HG02840 (cell line): ENCODE data around the gene SLC14A1.

Source experiments
- ATAC-seq: cut with Tn5 transposase; IDR thresholded peaks from one replicate; pipeline ENCODE4 v1.9.1; 2021; ENCODE audit warnings: mild to moderate bottlenecking, moderate library complexity, moderate number of reproducible peaks; ENCODE audit not compliant: unreplicated experiment, low FRiP score

Gene SLC14A1

GRCh38 chr18:45723567-45724355 is at the start of gene SLC14A1:
TSS of gene SLC14A1 (plus strand) at chr18:45724181. CDS start at chr18:45730321, 6,140 bp downstream.
- ATAC-seq: no peak

- no peak for ATAC-seq
Measured at GRCh38 chr18:45677276-45677807, 46.6 kb upstream of the SLC14A1 start.

- no peak for ATAC-seq
Measured at GRCh38 chr18:45678441-45678840, 45.5 kb upstream of the SLC14A1 start.

- no peak for ATAC-seq
Measured at GRCh38 chr18:45678850-45679249, 45.1 kb upstream of the SLC14A1 start.

GRCh38 chr18:45680066-45680690 is 43.8 kb upstream of the SLC14A1 start:
- ATAC-seq: no peak

GRCh38 chr18:45682181-45682580 is 41.8 kb upstream of the SLC14A1 start:
- ATAC-seq: no peak

- no peak for ATAC-seq
Measured at GRCh38 chr18:45684341-45685115, 39.5 kb upstream of the SLC14A1 start.

- ATAC-seq: peak; percentile 80
Measured at GRCh38 chr18:45686891-45687611, 36.9 kb upstream of the SLC14A1 start.

- peak; percentile 33 for ATAC-seq
Measured at GRCh38 chr18:45687621-45688020, 36.4 kb upstream of the SLC14A1 start.

- ATAC-seq: no peak
Measured at GRCh38 chr18:45688113-45688512, 35.9 kb upstream of the SLC14A1 start.

GRCh38 chr18:45688833-45689232 is 35.1 kb upstream of the SLC14A1 start:
- ATAC-seq: no peak

GRCh38 chr18:45689396-45689795 is 34.6 kb upstream of the SLC14A1 start:
- no peak for ATAC-seq

GRCh38 chr18:45690975-45691815 is 32.8 kb upstream of the SLC14A1 start:
- no peak for ATAC-seq

- ATAC-seq: no peak
Measured at GRCh38 chr18:45691816-45692179, 32.2 kb upstream of the SLC14A1 start.

GRCh38 chr18:45702708-45703265 is 21.2 kb upstream of the SLC14A1 start:
- ATAC-seq: no peak

- ATAC-seq: no peak
Measured at GRCh38 chr18:45708831-45709230, 15.2 kb upstream of the SLC14A1 start.

GRCh38 chr18:45712061-45712460 is 11.9 kb upstream of the SLC14A1 start:
- ATAC-seq: no peak

- ATAC-seq: no peak
Measured at GRCh38 chr18:45713239-45713638, 10.7 kb upstream of the SLC14A1 start.

- ATAC-seq: no peak
Measured at GRCh38 chr18:45715212-45715780, 8.7 kb upstream of the SLC14A1 start.
